Panc1 (cell line): ENCODE results near the gene PCYT1B. TPM values are rescaled to one million over a fixed set of nuclear protein-coding genes. Genes with fewer than 3 reads are reported as not detected.

Source experiments
- ATAC-seq: fragments of 200-7000 bp; cut with Tn5 transposase; 2 replicates; pipeline ENCODE4 v1.9.1; 2020; ENCODE audit warnings: mild to moderate bottlenecking, moderate library complexity
- BruUV-seq: library from RNA; stranded (reverse); fragments of 400-500 nt; replicated peaks from 2 replicates; lab custom pipeline; 2021; lab: Mats Ljungman, UMichigan
- CTCF ChIA-PET: fragments of 300-600 bp; sonication (Branson Sonifier 250); formaldehyde crosslinking; loops from one replicate; lab custom pipeline; 2022; ENCODE audit warnings: antibody characterized with exemption; lab: Charles Lee
- POLR2A ChIA-PET: fragments of 300-600 bp; sonication (Branson Sonifier 250); formaldehyde crosslinking; loops from one replicate; lab custom pipeline; 2022; ENCODE audit warnings: antibody characterized with exemption; lab: Charles Lee
- DNase-seq: peaks from one replicate; pipeline ENCODE4 v3.0.0-alpha.2; 2010; ENCODE audit warnings: low read depth, low spot score
- H3K27ac ChIP-seq: 2 replicates; pipeline ENCODE4 v1.5.1; 2011; ENCODE audit warnings: mild to moderate bottlenecking, low read length, inconsistent platforms
- H3K27me3 ChIP-seq: fragments of 200-500 bp; sonication (Bioruptor generic); 2 replicates; pipeline ENCODE4 v1.6.0; 2014; ENCODE audit warnings: low read length, inconsistent platforms; ENCODE audit not compliant: control insufficient read depth, insufficient read depth
- H3K36me3 ChIP-seq: fragments of 200-500 bp; sonication (Bioruptor generic); 2 replicates; pipeline ENCODE4 v1.5.1; 2014; ENCODE audit warnings: inconsistent platforms, mild to moderate bottlenecking, low read length, moderate library complexity; ENCODE audit not compliant: control insufficient read depth, insufficient read depth
- H3K4me1 ChIP-seq: 2 replicates; pipeline ENCODE4 v1.5.1; 2011; ENCODE audit warnings: inconsistent platforms, mild to moderate bottlenecking, low read length, moderate library complexity; ENCODE audit not compliant: control insufficient read depth, insufficient read depth
- H3K4me3 ChIP-seq, 2 experiments: 2 replicates each; pipeline ENCODE4 v1.5.1; 2011 to 2012; ENCODE audit warnings: low read depth in 2 of 2, low read length in 2 of 2, mild to moderate bottlenecking in 2 of 2, inconsistent platforms in 1 of 2, moderate library complexity in 1 of 2
- H3K9me3 ChIP-seq: fragments of 200-500 bp; sonication (Bioruptor generic); 2 replicates; pipeline ENCODE4 v1.5.1; 2014; ENCODE audit warnings: low read depth, mild to moderate bottlenecking, inconsistent platforms, low read length, moderate library complexity; ENCODE audit not compliant: control insufficient read depth, insufficient read depth
- POLR2AphosphoS5 ChIP-seq: IDR thresholded peaks from 2 replicates; pipeline ENCODE4 v1.6.1; 2012; ENCODE audit warnings: mild to moderate bottlenecking, low read depth, low read length, moderate library complexity
- SIN3A ChIP-seq: IDR thresholded peaks from 2 replicates; pipeline ENCODE4 v1.6.1; 2012; ENCODE audit warnings: low read depth, mild to moderate bottlenecking, low read length, moderate library complexity, borderline replicate concordance; ENCODE audit not compliant: insufficient read depth
- TCF7L2 ChIP-seq: IDR thresholded peaks from 2 replicates; pipeline ENCODE4 v1.6.1; 2011; ENCODE audit warnings: mild to moderate bottlenecking, low read depth, low read length, inconsistent platforms
- in situ Hi-C: cut with HindIII; loops from 2 replicates; pipeline ENCODE4 v1.10.0; 2016; ENCODE audit warnings: low sequenced_read_pairs, low pct_unique_long_range_greater_than_20kb
- intact Hi-C: fragments of 100-400 bp; cut with micrococcal nuclease; formaldehyde crosslinking; loops from one replicate; pipeline ENCODE4 v1.10.0; 2022; ENCODE audit not compliant: unreplicated experiment
- total RNA-seq: library from RNA; stranded (reverse); gene quantifications from one replicate; pipeline ENCODE4 v1.2.1, GENCODE V29; 2021; ENCODE audit not compliant: unreplicated experiment
- TF ChIP-seq, protein P1 (sequence below): fragments of 450-650 bp; IDR thresholded peaks from 2 replicates; pipeline ENCODE4 v1.5.1; 2017; ENCODE audit warnings: mild to moderate bottlenecking
- TF ChIP-seq, protein P2 (sequence below), 2 experiments: IDR thresholded peaks; 2 replicates each; pipeline ENCODE4 v1.6.1; 2011 to 2012; ENCODE audit warnings: low read depth in 2 of 2, control low read depth in 1 of 2, low read length in 1 of 2, mild to moderate bottlenecking in 1 of 2, moderate library complexity in 1 of 2; ENCODE audit not compliant: insufficient read depth in 1 of 2

The PCYT1B gene
- total RNA-seq, 1 experiment from 2014 or later: 0.03 TPM

DNA sequence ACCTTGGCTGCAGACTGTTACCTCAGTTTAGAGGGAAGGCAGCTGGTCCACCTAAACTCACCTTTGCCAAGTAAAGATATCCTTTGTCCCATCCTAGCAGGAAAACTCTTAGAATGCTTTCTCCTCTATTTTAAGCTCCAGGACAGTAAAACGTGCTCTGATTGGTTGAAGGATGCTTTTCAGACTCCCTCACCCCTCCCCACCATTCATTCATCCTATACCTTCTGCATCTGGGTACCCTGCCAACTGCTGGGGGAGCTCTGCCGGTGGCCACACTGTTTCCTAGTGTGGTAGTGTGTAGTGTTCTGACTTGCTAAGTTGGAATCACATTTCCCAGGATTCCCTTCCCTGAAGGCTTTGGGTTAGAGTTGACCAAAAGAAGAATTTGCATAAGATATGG, 26.3 kb upstream of the PCYT1B start:
- Histone ChIP-seq H3K27me3 (no peaks in the 10 kb centered on the region), H3K9me3 (no peaks in the 10 kb centered on the region), H3K27ac (no peak overlapping the region), H3K4me3 (no peak overlapping the region), H3K36me3 (no peaks in the 10 kb centered on the region), H3K4me1 (no peaks in the 10 kb centered on the region)
- no peak for DNase-seq
- BruUV-seq: no TSS peak
- POLR2A ChIA-PET: no interaction called here
- intact Hi-C loops: no loop called here
- no peak for TF ChIP-seq SIN3A
- TF ChIP-seq, protein P1, sequence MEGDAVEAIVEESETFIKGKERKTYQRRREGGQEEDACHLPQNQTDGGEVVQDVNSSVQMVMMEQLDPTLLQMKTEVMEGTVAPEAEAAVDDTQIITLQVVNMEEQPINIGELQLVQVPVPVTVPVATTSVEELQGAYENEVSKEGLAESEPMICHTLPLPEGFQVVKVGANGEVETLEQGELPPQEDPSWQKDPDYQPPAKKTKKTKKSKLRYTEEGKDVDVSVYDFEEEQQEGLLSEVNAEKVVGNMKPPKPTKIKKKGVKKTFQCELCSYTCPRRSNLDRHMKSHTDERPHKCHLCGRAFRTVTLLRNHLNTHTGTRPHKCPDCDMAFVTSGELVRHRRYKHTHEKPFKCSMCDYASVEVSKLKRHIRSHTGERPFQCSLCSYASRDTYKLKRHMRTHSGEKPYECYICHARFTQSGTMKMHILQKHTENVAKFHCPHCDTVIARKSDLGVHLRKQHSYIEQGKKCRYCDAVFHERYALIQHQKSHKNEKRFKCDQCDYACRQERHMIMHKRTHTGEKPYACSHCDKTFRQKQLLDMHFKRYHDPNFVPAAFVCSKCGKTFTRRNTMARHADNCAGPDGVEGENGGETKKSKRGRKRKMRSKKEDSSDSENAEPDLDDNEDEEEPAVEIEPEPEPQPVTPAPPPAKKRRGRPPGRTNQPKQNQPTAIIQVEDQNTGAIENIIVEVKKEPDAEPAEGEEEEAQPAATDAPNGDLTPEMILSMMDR: no peak
- TF ChIP-seq, protein P2, sequence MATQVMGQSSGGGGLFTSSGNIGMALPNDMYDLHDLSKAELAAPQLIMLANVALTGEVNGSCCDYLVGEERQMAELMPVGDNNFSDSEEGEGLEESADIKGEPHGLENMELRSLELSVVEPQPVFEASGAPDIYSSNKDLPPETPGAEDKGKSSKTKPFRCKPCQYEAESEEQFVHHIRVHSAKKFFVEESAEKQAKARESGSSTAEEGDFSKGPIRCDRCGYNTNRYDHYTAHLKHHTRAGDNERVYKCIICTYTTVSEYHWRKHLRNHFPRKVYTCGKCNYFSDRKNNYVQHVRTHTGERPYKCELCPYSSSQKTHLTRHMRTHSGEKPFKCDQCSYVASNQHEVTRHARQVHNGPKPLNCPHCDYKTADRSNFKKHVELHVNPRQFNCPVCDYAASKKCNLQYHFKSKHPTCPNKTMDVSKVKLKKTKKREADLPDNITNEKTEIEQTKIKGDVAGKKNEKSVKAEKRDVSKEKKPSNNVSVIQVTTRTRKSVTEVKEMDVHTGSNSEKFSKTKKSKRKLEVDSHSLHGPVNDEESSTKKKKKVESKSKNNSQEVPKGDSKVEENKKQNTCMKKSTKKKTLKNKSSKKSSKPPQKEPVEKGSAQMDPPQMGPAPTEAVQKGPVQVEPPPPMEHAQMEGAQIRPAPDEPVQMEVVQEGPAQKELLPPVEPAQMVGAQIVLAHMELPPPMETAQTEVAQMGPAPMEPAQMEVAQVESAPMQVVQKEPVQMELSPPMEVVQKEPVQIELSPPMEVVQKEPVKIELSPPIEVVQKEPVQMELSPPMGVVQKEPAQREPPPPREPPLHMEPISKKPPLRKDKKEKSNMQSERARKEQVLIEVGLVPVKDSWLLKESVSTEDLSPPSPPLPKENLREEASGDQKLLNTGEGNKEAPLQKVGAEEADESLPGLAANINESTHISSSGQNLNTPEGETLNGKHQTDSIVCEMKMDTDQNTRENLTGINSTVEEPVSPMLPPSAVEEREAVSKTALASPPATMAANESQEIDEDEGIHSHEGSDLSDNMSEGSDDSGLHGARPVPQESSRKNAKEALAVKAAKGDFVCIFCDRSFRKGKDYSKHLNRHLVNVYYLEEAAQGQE (IDR thresholded peaks at IDR 0.05; ENCODE audit: insufficient read depth in 1 of 2, low read depth in 2 of 2, low read length in 1 of 2): no peak
- TF ChIP-seq TCF7L2: no peak
- no peak for TF ChIP-seq POLR2AphosphoS5
- ATAC-seq: no peak
- CTCF ChIA-PET: no interaction called here
- in situ Hi-C loops: no loop called here

DNA sequence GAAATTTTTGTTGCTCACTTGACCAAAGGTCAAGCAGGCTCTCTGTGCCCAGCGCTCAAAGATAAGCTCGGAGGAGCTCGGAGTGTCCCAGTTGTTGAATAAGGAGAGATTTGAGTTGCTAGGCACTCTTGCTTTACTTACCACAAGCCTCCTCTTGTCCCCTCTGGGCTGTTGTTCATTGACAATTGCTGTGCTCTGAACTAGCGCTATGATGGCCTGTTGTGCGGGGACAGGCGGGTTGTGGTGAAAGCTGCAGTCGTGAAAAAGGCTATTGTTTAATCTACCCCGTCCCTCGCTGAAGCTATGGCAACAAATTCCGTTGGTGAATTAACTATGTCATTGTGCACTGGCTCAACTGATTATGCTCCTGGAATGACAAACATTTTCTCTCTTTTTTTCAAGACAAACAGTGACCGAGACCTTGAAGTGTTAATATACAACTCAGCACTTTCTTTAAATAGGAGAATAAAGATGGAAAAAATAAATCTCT, 25.6 kb upstream of the PCYT1B start:
- Histone ChIP-seq H3K27ac (no peak overlapping the region), H3K27me3 (no peaks in the 10 kb centered on the region), H3K36me3 (no peaks in the 10 kb centered on the region), H3K4me1 (no peaks in the 10 kb centered on the region), H3K4me3 (no peak overlapping the region), H3K9me3 (no peaks in the 10 kb centered on the region)
- in situ Hi-C loops (no loop called here), intact Hi-C loops (no loop called here)
- TF ChIP-seq, protein P2 (IDR thresholded peaks at IDR 0.05; ENCODE audit: insufficient read depth in 1 of 2, low read depth in 2 of 2, low read length in 1 of 2): no peak
- TF ChIP-seq POLR2AphosphoS5 (no peak), TCF7L2 (no peak), SIN3A (no peak)
- TF ChIP-seq, protein P1: no peak
- ChIA-PET CTCF (no interaction called here), POLR2A (no interaction called here)
- DNase-seq: no peak
- no TSS peak for BruUV-seq
- ATAC-seq: no peak
